Fibroblast of peridontal ligament (primary cell): ENCODE data around the gene ZDHHC6.
A peak's percentile ranks its signal among the peaks of the same experiment; 100 is the strongest.
"Not testable (repeated sequence)": the region's sequence is repeated elsewhere in the genome, so short reads cannot be mapped to it uniquely, and the experiment has no call there.

ENCODE experiments used
- DNase-seq: peaks from one replicate; pipeline ENCODE4 v3.0.0-alpha.2; 2010; ENCODE audit errors: extremely low read depth

ZDHHC6 gene

DNA sequence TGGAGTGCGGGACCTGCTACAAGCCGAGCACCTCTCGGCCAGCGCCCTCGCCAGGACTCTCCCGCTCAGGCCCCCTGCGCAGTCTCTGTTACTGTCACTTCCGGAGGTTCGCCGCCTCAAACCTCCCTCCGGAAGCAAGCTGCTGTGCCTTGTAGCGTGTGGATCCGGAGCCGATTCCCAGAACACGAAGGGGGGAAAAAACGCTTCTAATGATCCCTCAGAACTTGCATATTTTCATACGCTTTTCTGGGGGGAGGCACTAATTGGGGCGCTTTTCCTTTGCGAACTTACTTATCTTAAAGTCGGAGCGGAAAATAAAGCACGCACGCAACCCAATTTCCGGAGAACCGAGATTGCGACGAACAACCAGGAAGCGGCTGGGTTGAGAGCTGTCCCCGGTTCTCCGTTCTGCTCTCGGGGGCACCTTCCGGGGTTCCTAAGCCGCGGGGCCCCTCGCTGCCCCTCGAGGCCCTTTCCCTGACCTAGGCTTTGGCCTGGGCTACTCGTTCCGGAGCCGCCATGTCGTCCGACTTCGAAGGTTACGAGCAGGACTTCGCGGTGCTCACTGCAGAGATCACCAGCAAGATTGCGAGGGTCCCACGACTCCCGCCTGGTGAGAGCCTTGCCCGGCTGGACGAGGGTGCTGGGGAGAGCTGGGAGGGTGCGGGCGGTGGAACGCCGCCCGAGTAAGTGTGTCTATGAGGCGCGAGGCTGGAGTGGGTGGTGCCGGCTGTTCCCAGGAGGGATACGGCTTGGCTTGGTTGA lies at the start of gene ZDHHC6, which contains the start of gene VTI1A:
ZDHHC6 (minus strand) TSS at position 60 of the 765 bp plus-strand sequence. CDS start 1,478 bp downstream, outside the sequence.
VTI1A (plus strand) TSS at position 361 of the 765 bp plus-strand sequence; CDS start at position 520, 159 bp downstream.
- DNase-seq, result peak; percentile 85

DNA sequence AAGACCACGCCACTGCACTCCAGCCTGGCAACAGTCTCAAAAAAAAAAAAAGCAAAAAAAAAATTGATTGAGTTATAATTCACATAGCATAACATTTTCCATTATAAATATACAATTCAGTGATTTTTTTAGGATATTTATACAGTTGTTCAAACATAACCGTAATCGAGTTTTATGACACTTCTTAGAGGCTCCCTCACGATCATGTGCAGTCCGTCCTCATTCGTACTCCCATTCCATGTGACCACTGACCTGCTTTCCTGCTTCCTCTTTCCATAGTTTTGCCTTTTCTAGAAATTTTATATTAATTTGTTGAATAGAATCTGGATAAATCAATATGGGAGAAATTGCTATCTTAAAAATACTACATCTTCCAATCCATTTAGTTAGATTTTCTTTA lies 46.0 kb upstream of the ZDHHC6 start:
- no peak for DNase-seq

- DNase-seq, result peak; percentile 36
These were observed 44.4 kb upstream of the ZDHHC6 start for GRCh38 chr10:112491144-112491543.

GRCh38 chr10:112490545-112490944 lies 43.8 kb upstream of the ZDHHC6 start:
- DNase-seq, result no peak

- no peak for DNase-seq
These were observed 41.2 kb upstream of the ZDHHC6 start for GRCh38 chr10:112487964-112488363.

GRCh38 chr10:112484399-112484798 lies 37.7 kb upstream of the ZDHHC6 start:
- DNase-seq, result no peak

GRCh38 chr10:112481602-112482001 lies 34.9 kb upstream of the ZDHHC6 start:
- DNase-seq, result no peak

DNA sequence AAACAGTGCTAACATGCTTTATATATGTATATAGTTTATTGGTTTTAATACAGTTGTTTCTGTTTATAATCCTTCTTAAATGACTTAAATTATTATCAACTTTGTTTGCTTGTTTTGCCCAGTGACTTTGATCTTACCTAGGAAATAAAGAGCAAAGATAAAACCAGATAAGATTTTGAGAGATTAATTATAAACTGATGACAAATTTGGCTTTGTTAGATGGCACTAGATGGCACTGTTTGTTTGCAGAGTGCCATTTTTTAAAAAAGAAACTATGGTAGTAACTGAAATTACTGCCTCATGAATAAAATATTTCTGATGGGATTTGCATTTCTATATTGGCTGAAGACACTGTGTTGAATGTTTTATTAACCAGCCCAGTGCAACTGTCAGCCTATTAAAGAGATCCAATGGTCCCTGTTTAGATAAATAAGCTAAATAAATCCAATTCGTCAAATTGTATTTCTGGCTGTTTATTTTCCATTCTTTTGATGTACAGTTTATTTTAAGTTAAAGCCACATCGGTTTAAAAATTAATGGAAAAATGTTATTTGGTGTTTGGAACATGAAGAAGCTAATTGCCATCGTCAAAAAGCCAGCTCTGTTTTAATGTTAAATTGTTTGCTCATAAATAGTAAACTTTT lies 29.0 kb upstream of the ZDHHC6 start:
- peak; percentile 61 for DNase-seq

DNA sequence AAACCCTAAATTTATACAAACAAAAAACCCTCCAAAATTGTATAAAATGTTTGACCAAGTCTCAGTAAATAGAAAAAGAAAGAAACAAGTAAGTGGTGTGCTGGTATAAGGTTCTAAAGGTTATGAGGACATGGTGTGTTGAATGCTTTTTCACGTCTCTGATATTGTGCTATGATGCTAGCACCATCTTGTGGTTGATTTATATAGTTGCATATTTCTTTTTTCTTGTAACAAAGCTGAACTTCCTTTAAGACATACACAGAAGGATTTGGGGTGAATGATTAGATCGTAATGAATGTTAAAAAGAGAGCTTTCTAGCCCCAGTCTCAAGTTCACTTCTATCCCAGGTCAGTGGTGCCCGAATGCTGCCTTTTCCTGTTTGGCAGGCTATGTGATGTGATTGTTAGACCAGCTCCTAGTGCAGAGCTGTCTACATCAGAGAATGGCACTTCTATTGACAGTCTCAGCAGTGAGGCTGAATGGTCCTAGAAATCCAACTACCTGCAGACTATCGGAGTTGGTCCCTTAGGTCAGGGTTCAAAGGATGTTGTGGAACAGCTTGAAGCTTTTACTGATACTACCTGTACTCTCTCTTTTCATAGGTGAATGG lies 25.3 kb upstream of the ZDHHC6 start:
- peak; percentile 76 for DNase-seq

DNA sequence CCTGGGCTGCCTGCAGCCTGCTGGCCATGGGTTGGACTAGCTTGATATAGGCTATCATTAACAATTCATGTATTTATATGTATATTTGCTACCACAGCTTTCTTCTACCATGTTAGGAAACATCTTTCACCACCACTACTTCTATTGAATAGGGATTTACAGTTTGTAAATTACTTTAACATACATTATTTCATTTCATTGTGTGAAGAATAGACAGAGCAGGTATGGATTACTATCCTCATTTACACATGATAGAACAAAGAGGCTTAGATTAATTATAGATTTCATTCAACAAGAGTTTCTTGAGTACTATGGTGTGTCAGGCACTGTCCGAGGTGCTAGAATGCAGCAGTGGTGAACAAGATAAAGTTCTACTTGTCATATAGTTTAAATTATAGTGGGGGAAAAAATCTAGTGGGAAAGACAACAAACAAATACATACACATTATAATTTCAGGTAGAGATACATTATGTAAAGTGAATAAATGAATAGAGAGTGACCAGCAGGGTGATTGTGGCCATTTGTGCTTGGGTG lies 20.9 kb upstream of the ZDHHC6 start:
- DNase-seq, result no peak

- no peak for DNase-seq
These were observed 20.1 kb upstream of the ZDHHC6 start for GRCh38 chr10:112466802-112467201.

DNA sequence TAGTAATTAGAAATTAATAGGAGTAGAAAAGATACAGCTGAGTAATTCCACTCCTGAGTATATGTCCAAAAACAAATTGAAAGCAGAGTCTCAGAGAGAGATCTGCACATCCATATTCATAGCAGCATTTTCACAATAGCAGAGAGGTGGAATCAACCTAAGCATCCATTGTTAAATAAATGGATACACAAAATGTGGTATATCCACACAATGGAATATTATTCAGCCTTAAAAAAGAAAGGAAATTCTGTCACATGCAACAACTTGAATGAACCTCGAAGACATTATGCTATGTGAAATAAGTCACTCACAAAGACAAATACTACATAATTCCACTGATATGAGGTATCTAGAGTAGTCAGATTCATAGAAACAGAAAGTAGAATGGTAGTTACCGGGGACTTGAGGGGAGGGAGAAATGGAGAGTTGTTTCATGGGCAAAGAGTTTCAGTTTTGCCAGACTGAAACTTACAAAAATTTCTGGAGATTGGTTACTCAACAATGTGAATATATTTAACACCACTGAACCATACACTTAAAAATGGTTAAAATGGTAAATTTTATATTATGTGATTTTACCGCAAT lies 18.7 kb upstream of the ZDHHC6 start:
- no peak for DNase-seq

DNA sequence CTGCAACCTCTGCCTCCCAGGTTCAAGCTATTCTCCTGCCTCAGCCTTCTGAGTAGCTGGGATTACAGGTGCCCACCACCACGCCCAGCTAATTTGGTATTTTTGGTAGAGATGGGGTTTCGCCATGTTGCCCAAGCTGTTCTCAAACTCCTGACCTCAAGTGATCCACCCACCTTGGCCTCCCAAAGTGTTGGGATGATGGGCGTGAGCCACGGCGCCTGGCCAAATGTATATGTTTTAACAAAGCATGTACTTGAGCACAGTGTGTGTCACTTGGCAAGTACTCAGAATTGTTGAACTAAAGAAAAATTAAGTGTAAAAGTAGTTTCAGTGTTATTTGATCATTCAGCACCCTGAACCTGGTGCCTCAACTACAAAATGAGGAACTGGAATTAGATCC lies 17.4 kb upstream of the ZDHHC6 start:
- not testable (repeated sequence) for DNase-seq

DNA sequence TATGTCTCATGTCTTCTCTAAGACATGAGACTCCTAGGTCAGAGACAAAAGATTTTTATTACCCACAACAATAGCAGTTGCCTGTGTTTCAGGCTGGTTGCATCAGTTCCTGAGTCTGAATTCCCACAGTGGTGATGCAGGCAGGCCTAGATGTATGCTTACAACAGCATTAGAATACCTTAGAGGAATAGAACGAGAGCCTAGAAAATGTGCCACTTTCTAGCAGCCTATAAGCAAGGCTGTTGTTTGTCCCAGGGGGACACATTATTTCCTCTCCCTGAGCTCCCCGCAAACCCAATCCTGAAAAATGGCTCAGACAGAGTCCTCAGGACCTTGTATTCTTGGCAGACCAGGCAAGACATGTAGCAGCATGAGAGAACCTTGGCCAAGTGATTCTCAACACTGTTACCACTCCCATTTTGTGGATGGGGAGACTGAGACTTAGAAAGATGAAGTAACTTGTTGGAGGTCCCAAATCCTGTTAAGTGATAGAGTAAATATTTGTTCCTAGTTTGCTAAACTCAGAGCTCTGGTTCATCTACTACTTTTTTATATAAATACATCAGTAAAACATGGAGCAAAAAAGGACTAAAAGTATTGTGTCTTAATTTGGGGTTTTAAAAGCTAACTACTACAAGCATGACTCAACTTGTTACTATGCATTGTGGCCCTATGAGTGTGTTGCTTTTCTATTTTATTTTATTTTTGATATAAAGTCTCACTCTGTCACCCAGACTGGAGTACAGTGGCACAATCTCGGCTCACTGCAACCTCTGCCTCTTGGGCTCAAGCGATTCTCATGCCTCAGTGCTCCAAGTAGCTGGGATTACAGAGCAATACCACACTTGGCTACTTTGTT lies 14.5 kb upstream of the ZDHHC6 start:
- peak; percentile 70 for DNase-seq

GRCh38 chr10:112460366-112460765 lies 13.7 kb upstream of the ZDHHC6 start:
- DNase-seq, result no peak

DNA sequence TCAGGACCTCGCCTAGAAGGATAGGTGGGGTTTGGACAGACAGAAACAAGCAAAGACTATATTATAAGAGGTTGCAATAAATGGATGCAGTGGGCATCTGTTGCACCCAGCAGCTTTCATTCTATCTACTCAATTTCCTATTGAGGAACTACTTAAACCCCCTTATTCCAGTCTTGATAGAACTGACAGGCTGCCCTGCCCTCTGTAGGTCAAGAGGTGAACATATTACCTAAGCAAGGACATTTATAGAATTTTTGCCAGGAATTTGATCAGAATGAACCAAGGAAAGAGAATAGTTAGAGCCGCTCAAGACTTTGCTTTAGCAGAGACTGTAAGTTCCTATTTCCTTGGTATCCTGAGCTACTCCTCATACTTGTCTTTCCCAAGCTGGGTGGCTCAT lies 9.8 kb upstream of the ZDHHC6 start:
- DNase-seq, result no peak

DNA sequence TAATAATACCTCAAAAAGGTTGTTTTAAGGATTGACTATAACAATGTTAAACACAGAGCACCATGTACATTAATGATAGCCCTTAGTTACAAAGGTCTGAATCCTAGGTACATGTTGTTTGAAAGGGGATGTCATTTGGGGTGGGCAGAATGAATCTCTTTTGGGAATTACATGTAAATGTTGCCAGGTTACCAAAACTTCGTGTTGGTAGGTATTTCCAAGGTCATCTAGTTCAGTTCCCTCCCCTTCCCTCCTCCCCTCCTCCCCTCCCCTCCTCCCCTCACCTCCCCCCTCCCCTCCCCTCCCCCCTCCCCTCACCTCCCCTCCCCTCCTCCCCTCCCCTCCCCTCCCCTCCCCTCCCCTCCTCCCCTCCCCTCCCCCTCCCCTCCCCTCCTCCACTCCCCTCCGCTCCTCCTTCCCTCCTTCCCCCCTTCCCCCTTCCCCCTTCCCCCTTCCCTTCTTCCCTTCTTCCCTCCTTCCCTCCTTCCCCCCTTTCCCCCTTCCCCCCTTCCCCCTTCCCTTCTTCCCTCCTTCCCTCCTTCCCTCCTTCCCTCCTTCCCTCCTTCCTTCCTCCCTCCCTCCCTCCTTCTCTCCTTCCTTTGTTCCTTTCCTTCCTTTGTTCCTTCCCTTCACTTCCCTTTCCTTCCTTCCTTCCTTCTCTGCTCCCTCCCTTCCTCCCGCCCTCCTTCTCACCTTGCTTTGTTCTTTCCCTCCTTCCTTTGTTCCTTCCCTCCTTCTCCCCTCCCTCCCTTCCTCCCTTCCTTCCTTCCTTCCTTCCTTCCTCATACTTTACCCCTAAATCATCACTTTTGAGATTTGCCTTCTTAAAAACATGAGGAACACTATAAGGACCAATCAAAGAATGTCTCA lies 8.4 kb upstream of the ZDHHC6 start:
- no peak for DNase-seq

DNA sequence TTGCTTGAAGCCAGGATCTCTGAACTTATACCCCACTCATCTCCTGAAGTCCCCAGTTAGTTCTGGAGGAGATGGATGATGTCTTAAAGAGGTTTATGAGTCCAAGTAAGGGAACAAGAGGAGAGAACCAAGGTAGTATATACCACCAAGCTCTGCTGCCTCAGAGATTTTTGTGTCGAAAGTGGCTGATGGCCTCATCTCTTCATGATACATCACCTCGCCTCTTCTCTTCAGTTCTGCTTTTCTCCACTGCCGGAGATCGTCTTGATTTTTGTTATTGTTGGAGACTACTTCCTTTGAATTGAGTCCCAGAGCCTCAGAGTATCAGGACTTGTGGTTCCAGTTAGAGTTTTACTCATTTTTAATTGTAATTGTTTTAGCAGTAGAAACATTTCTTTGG lies 2.2 kb upstream of the ZDHHC6 start:
- no peak for DNase-seq

DNA sequence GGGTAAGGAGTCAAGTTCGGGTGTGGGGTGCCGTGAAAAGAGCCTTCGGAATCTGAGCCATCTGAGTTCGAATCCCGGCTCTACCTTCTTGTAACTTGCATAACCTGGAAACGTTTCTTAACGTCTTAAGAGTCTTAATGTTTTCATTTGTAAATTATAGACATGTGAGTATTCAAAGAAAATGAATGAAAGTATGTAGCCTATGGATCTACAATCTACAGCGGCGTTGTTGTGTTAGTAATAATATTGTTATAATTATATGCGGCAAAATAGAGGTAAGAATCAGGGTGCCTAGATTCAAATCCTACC lies 860 bp upstream of the ZDHHC6 start:
- no peak for DNase-seq

DNA sequence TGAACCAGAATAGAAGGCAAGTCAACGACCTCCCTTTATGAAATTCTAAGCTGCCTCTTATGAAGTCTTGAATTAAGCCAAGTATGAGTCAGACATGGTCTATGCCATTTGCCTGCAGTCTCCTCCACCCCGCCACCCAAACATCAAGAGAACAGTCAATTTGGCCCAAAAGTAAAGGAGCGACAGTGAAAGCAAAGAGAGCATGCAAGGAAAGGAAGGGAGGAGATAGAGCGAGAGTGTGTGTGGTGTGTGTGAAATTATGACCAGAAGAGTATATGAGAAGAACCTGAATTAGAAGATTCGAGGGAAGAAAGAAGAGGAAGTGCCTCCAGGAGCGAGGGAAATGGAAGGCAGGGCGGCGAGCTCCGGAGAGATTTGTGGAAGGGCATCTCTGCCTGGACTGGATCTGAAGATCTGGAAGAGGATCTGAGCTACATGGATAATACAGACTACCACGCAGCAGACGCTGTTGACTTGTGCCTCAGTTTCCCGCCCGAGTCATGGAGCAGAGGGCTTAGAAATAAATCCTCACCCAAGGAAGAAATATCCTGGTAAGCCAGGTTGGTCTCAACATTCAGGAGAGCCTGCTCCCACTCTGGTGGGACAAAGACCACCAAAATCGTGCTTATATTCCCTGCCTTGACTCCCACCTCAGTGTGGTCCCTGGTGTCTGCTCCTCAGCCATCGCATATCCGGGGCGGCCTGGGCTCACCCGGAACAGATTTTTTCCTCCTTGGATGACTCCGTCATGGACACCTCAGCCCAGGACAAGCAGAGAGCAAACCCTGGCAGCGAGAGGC lies 459 bp downstream of the ZDHHC6 start:
- peak; percentile 15 for DNase-seq
